Stimulated activated CD8-positive, alpha-beta memory T cell treated with anti-CD3 and anti-CD28 coated beads, Interleukin-7, amount 100 ng/mL, for 48 hours (primary cell): Measurements from ENCODE around the gene OXCT2.
A peak's percentile ranks its signal among the peaks of the same experiment; 100 is the strongest.

Experiments
- DNase-seq, 2 donors: peaks; one replicate each; pipeline ENCODE4 v3.0.0-alpha.2; 2020; ENCODE audit warnings: low read depth in 1 of 2; ENCODE audit errors: extremely low read depth in 1 of 2

The OXCT2 gene

DNA sequence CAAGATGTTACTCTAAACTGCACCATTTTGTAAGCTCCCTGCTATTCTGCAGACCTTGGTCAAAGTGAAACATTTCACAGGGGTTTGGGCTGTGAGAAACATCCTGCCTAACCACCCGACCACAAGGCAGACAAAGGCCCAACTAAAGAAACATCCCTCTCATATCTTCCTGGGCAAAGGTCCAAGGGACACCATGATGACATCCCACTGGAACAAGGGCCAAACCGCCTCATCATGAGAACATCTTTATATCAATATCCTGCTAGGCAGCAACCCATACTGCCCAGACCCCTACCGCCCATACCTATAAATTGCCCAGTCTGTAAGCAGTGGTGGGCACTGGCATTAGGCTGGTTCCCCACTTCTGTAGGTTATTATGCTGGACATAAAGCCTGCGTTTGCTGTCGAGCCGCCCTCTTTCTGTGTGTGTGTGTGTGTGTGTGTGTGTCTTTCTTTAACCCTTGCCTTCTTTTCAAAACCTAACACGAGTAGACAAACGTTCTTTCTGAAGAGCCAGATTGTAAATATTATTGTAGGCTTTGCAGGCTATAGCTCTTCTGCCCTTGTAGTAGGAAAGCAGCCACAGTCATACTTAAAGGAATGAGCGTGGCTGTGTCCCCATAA lies 33.5 kb downstream of the OXCT2 start:
- DNase-seq, result peak in 1 of 2 donors; percentile 11

DNA sequence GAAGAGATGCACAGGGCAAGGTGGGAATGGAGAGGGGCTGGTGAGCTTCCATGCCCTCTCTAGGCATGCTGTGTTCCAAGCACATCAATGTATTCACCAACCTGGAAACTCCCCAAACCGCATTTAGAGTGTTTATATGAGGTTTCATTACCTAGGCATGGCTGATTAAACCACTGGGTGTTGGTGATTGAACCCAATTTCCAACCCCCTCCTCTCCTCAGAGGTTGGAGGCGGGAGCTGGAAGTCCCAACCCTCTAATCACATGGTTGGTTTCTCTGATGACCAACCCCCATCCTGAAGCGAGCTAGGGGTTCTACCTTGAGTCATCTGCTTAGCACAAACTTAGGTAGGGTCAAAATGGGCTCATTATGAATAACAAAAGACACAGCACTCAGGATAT lies 35.4 kb downstream of the OXCT2 start:
- DNase-seq, result no peak

DNA sequence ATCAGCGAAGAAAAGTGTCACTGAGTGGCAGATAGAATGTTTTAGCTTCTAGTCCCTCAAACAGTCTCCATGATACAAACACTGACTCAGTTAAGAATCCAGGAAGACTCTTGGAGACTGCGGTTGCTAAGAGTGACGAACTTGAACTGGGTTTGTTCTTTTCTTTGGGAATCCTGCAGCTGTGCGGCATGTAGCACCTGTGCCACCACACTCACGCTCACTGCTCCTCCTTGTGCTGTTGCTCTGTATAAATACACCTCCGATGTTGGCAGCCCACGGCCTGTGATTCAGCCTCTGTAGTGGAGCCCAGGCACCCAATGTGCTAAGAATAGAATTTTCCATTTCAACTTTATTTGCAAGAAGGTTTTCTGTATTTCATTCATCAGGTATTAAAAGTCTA lies 38.0 kb downstream of the OXCT2 start:
- DNase-seq, result no peak

DNA sequence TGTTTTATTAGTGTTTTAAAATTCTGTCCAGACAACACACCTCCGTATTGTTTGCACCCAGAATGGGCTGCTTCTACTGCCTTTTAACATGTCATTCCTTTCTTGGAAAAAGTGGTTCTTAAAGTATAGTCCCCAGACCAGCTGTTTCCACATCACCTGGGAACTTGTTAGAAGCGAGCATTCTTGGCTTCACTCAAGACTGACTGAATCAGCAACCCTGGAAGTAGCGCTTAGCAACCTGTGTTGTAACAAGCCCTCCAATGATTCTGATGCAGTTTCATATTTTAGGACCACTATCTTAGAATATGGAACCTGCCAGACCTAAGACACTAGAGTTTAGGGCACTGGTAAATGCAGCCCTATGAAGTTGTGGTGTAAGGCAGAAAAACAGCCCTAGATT lies 38.4 kb downstream of the OXCT2 start:
- DNase-seq, result no peak

GRCh38 chr1:39729842-39730241 lies 41.3 kb downstream of the OXCT2 start:
- no peak for DNase-seq

DNA sequence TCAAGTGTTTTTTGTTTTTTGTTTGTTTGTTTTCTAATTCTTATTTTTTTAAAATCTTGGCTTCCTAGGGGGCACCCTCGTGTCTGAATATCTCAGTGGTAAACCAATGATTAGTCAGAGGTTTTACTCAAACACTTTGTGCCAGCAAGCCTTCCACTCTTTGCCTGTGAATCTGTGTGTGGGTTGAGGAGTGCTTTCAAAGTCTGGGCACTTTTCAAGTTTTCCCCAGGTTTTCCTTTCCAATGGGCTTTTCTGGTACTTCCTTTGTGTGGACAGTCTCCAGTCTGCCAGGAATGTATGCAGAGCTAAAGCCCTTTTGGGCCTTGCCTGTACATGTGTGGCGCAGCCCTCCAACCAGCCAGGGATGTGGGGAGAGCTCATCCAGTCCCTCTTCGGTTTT lies 42.1 kb downstream of the OXCT2 start:
- no peak for DNase-seq

- no peak for DNase-seq
These were observed 43.2 kb downstream of the OXCT2 start for GRCh38 chr1:39727932-39728317.

GRCh38 chr1:39727221-39727931 lies 43.8 kb downstream of the OXCT2 start:
- DNase-seq, result no peak

DNA sequence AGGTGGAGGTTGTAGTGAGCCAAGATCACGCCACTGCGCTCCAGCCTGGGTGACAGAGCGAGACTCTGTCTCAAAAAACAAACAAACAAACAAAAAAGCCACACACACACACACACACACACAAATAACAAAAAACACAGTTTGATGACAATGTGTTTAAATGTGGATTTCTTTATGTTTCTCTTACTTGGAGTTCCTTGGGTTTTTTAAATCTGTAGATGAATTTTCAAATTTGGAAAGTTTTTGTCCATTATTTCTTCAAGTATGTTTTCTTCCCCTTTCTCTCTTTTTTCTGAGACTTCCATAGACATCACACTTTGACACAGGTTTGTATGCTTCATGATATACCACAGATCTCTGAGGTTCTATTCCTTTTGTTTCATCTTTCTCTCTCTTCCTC lies 44.5 kb downstream of the OXCT2 start:
- DNase-seq, result no peak

DNA sequence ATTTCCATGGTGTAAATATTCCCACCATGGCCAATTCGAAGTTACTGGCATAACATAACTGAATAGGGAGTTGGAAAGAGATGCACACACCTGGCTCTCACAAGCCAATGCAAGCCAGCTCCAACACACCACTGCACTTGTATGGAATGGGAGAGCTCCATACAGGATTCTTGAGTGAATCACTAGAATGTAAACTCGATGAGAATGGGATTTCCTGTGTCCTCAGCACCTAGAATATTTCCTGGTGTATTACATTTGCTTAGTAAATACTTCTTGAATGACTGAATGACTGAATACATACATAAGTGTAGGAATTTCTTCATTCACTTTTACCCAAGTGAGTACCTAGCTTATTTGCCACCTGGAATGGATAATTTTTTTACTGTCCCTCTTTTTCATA lies 48.7 kb downstream of the OXCT2 start:
- no peak for DNase-seq

GRCh38 chr1:39721664-39722063 lies 49.5 kb downstream of the OXCT2 start:
- DNase-seq, result no peak

- no peak for DNase-seq
These were observed 50.8 kb downstream of the OXCT2 start for GRCh38 chr1:39720094-39720999.
